Prostate gland (tissue), 2 donors: ENCODE results near the gene NXN.

ENCODE experiments used
- CTCF ChIP-seq, 4 experiments: fragments of 200-600 bp in 2 of 4; fragments of 450-650 bp in 2 of 4; sonication (generic) in 2 of 4; IDR thresholded peaks; 1 replicate in 3 of 4; 2 replicates in 1 of 4; pipeline ENCODE4 v1.5.1; 2016 to 2019; ENCODE audit warnings: antibody characterized with exemption in 4 of 4, mild to moderate bottlenecking in 2 of 4, moderate library complexity in 2 of 4
- POLR2A ChIP-seq: fragments of 450-650 bp; IDR thresholded peaks from one replicate; pipeline ENCODE4 v1.6.1; 2016; ENCODE audit warnings: antibody characterized with exemption, mild to moderate bottlenecking
- POLR2AphosphoS5 ChIP-seq: sonication (generic); formaldehyde crosslinking; IDR thresholded peaks from one replicate; pipeline ENCODE4 v1.6.1; 2017; ENCODE audit warnings: antibody characterized with exemption

GRCh38 chr17:901191-901950, 78.2 kb downstream of the NXN start:
- TF ChIP-seq CTCF (IDR thresholded peaks at IDR 0.05), result no peak
- no peak for TF ChIP-seq POLR2A
- peak; percentile 76 for TF ChIP-seq POLR2AphosphoS5
